ENCODE results near the gene NOTCH2.

DNA sequence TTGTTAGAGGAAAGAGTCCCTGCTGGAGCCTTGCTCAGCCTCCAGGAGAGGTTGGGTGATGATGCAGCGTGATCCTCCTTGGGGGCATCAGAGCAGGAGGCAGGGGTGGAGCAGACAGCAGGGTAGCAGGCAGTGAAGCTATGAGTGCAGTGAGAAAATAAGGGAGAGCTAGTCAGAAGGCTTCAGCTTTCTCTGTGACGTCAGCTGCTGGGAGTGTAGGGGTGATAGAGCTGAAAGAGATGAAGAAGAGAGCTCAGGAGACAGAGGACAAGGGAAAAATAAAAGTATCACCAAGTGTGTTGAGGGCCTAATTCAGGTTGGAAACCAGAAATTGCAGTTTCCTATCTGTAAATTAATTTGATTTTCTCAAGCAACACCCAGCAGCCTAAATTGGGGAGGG lies 170.9 kb downstream of the NOTCH2 start:
- no peak for TF ChIP-seq YY1 (IDR thresholded peaks at IDR 0.05; ENCODE audit: low read depth, low read length)
- TF ChIP-seq TAF1 (IDR thresholded peaks at IDR 0.05; ENCODE audit: borderline replicate concordance, low read depth, low read length) = no peak
- no peak for TF ChIP-seq PML (IDR thresholded peaks at IDR 0.05; ENCODE audit: low read length)
- no peak for TF ChIP-seq MEF2A (IDR thresholded peaks at IDR 0.05; ENCODE audit: insufficient read depth, low read depth, low read length)
- no peak for TF ChIP-seq POLR2A (IDR thresholded peaks at IDR 0.05; ENCODE audit: low read depth, low read length)
- no peak for TF ChIP-seq HDAC6 (IDR thresholded peaks at IDR 0.05; ENCODE audit: unreplicated experiment)
- no peak for TF ChIP-seq SIN3A (IDR thresholded peaks at IDR 0.05; ENCODE audit: low read depth, low read length)
- TF ChIP-seq, protein P1, sequence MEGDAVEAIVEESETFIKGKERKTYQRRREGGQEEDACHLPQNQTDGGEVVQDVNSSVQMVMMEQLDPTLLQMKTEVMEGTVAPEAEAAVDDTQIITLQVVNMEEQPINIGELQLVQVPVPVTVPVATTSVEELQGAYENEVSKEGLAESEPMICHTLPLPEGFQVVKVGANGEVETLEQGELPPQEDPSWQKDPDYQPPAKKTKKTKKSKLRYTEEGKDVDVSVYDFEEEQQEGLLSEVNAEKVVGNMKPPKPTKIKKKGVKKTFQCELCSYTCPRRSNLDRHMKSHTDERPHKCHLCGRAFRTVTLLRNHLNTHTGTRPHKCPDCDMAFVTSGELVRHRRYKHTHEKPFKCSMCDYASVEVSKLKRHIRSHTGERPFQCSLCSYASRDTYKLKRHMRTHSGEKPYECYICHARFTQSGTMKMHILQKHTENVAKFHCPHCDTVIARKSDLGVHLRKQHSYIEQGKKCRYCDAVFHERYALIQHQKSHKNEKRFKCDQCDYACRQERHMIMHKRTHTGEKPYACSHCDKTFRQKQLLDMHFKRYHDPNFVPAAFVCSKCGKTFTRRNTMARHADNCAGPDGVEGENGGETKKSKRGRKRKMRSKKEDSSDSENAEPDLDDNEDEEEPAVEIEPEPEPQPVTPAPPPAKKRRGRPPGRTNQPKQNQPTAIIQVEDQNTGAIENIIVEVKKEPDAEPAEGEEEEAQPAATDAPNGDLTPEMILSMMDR (IDR thresholded peaks at IDR 0.05 in 2 of 3, conservative IDR thresholded peaks at IDR 0.05 in 1 of 3; ENCODE audit: control insufficient read depth in 2 of 3, extremely low read depth in 1 of 3, insufficient read depth in 1 of 3, low read depth in 3 of 3, low read length in 3 of 3) = no peak

Data from GM12878 (cell line).